Stimulated activated CD4-positive, alpha-beta T cell treated with anti-CD3 and anti-CD28 coated beads, Interleukin-2, amount 100 ng/mL, for 24 hours (primary cell): Measurements from ENCODE around the gene APC2.
A peak's percentile ranks its signal among the peaks of the same experiment; 100 is the strongest.

ENCODE experiments used
- DNase-seq, 2 donors: peaks; one replicate each; pipeline ENCODE4 v3.0.0-alpha.2; 2020

Gene APC2

DNA sequence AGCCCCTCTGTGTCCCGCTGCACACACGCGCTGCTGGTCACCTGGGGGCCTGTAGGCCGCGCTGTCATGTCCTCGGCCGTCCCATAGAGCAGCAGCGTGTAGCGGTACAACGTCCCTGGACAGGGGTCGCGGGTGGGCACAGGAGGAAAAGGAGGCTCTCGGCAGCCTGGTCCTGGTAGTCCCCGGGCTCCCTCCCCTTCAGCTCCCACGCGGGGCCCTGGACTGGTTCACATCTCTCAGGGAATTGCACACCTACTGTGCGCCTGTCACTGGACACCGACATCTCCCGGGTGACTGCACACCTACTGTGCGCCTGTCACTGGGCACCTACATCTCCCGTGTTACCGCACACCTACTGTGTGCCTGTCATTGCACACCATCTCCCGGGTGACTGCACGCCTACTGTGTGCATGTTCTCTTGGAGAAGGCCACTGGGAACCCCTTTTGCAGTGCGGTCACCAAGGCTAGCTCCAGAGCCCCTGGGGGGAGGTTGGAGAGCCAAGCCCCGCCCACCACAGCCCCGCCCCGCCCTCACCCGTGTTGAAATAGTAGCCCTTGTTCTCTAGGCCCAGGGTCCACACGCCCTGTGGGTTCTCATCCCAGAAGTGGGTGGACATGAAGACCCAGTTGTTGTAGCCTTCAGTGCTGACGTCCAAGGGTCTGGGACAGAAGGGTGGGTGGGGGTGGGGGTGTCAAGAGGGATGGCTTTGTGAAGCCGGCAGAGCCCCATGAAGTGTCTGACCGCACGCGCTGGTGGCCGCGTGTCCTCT, 32.6 kb downstream of the APC2 start:
- no peak for DNase-seq

DNA sequence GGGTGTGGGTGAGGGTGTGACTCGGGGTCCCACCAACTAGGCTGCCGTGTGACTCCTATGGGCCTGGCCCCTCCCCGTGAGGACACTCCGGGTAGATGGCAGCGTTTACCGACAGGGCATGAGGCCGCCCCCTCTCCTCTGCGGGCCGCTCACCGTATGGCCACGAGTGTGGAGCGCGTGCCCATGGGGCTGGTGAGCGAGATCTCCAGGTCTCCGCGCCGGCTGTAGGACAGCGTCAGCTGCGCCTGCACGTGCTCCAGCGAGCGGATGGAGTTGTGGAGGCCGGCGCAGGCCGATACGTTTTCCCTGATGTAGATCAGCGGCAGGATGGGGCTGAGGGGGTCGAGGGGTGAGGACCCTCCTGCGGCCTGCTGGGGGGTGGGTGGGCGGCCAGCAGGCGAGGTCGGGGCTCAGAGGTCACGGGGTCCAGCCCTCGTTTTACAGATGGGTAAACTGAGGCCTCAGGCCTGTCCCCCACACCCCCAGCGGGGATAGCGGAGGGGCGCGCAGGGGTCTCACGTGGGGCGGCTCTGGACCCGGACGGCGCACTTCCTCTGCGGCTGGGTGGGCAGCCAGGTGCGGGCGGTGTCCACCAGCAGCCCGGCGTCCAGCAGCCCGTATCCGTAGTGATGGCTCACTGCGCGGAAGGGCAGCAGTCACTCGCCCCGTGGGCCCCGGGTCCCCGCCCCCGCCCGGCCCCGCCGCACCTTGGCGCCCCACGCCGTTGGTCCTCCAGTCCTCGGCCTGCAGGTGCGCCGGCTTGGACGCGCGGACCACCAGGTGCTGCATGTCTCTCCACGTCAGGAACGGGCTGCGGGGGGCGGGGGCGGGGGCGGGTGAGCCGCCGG, 33.4 kb downstream of the APC2 start:
- DNase-seq = no peak

DNA sequence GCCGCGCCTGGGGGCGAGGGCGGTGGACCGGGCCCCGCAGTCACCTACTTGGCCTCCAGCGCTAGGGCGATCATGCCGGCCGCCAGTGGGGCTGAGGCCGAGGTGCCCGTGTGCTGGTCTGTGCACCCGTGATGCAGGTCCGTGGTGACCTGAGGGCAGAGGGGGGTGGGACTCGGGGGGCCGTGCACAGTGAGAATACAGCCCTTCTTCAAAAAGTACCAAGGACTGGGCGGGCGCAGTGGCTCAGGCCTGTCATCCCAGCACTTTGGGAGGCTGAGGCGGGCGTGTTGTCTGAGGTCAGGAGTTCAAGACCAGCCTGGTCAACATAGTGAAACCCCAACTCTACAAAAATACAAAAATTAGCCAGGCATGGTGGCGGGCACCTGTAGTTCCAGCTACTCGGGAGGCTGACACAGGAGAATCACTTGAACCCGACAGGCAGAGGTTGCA, 34.1 kb downstream of the APC2 start:
- no peak for DNase-seq

DNA sequence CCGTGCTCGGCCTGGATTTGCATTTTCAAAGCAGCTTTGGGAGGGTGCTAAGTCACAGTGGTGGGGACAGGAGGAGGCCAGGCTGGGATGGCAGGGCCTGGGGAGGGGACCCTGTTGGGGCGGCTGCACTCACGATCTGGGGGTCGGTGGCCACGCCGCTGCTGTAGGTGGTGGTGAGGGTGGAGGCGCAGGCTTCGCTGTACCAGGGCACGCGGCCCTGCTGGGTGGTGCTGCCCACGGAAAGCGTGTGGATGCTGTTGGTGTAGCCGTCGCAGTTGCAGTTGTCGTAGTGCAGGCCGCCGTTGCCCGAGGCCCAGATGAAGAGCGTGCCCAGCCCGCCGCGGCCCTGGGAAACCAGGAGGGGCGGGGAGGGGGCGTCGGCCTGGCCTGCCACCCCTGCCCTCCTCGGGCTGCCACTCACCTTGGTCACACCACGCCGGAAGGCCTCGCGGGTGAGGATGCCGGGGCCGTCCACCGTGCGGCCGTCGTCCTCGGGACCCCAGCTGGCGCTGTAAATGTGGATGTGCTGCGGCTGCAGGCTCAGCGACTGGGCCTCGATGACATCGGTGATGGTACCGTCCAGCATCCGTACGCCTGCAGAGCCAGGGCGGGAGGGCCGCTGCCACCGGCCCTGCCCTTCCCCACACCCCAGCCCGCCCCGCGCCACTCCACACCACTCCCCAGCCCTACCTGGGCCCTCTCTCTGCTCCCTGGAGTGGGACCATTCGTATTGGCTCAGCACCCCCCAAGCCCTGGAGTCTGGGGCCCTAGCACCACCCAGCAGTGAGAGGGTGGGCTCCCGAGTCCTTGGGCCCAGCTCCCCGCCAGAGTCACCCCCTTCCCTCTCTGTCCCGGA, 37.0 kb downstream of the APC2 start:
- no peak for DNase-seq

DNA sequence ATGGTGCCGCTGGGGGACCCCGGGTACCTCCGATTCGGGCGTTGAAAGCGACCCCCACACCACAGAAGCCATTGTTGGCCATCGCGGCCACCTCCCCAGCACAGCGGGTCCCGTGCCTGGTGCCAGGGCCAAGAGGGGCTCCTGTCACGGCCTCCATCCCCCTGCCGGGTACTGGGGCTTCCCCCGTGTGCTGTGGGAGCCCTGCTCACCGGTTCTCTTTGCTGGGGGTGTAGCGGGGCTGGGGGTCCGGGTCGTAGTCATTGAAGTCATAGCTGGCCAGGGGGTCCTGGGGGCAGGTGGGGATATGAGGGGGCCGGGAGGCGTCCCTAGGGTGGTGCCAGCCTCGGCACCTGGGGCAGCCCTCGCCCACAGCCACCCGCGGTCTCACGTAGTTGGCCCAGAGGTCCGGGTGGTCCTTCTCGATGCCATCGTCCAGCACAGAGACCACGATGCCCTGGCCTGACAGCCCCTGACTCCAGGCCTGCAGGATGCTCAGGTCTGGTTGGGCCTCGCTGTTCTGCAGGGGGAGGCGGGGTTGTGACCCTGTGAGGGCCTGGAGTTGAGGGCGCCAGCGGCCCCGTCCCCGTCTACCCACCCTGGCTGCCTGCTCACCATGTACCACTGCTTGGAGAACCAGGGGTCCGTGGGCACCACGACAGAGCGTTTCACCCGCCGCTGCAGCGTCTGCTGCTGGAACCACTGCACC, 37.8 kb downstream of the APC2 start:
- DNase-seq = no peak

DNA sequence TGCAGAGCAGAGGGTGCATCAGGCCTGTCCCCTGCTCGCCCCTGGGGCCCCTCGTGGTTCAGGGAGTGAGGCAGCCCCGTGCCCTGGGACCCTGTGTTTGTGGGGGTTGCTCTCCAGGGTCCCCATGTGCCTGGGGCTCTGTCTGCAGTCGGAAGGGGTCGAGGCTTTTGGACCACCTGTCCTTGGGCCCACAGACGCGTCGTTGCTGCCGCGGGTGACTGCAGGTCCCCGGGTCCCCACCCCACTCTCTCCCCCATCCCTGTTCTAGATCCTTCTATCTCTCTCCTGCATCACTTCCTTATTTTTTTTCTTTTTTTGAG, 38.3 kb downstream of the APC2 start:
- DNase-seq = no peak

DNA sequence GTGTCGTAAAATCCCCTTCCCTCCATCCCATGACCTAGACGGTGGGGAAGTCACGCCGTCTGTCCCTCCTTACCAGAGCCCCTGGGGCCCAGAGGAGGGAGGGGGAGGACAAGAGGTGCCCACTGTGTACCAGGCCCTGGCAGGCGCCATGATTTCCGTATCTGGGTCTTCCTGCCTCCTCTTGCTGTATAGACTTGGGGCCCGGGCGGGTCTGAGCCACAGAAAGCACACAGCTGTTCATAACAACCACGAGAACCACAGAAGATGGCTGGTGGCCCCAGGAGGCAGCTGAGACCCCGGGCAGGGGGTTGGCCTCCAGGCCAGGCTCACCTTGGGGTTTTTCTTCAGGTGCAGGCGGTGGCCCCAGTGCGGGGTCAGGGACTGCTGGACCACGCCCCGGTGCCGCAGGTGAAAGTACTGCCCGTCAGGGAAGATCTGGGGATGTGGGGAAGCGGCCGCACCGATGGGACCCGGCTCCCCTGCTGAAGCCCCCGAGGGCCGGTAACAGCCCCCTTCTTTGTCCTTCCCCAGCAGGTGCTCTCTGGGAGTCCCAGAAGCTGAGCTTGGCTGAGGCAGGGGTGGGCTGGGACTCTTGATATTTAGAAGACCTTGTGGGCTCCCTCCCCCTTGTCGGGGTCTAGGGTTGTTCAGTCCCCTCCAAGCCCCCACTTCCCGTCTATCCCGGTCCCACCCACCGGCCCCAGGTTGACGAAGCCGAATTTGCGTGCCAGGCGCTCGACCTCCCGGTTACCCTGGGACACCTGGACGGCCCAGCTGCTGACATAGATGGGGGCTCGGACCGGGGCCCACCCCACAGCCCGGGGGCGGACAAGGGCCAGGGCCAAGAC, 39.8 kb downstream of the APC2 start:
- DNase-seq = no peak

DNA sequence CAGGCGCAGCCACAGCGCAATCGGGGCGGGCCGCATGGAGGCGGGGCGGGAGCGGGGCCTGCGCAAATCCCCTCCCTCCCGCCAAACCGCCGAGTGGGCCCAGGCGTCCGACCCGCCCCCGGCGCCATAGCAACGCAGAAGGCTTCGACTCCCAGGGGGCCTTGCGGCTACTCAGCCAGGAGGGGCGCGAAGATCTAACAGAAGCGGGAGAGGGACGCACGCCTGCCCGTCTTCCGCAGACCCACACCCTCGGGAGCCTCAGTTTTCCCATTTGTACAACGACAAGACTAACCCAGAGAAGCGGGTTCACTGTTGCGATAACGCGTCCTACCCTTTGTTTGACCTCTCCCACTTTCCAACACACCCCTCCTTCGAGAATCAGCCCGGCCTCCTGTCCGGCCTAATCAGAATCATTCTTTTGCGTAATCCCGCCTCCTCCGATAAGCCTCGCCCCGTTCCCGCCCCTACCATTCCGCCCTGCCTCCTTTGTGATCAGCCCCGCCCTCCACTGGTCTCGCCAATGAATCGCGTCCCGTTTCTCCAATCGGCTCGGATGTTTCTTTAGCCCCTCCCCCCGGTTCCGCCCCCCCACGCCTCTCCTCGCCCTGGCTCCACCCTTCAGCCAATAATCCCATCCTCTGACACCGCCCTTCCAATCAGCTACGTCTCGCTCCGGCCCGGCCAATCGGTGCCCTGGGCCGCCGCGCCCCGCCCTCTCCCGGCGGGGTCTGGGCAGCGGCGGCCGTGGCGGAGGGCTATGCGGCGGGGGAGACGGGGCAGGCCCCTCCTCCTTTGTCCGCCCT, 40.6 kb downstream of the APC2 start, which contains the start of gene PCSK4:
PCSK4 (minus strand) TSS at position 40 of the 803 bp plus-strand sequence; CDS start at position 36, 4 bp downstream.
- DNase-seq = peak; percentile 97 to 98

DNA sequence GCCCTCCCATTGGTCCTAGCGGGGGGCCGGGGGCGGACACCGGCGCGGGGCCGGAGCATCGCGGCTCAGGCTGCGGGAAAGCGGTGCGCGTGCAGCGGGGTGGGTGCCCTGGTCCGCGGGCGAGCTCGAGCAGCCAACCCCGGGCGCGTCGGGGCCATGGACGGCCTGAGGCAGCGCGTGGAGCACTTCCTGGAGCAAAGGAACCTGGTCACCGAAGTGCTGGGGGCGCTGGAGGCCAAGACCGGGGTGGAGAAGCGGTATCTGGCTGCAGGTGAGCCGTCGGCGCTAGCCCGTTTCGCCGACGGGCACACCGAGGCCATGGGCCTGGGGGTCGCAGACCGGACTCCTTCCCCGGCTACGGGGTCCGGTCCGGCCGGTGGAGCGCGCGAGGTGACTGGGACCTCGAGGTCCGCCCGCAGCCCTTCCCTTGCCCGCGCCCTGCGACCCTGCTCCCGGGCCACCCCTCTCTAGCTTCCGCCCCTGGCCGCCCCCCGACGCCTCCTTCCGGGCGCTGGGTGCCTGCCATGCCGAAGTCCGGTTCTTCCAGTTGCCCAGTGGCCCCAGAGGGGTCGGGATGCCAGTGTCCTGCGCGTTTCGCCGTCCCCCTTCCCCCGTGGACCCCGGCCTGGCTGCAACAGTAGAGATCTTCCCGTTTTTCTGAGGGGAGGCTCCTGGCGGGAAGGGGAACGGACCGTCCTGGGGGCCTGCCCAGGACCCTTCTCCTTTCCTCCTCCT, 41.4 kb downstream of the APC2 start, which contains the start of gene REEP6:
REEP6 (plus strand) TSS at position 68 of the 735 bp plus-strand sequence; CDS start at position 157, 89 bp downstream.
- no peak for DNase-seq

DNA sequence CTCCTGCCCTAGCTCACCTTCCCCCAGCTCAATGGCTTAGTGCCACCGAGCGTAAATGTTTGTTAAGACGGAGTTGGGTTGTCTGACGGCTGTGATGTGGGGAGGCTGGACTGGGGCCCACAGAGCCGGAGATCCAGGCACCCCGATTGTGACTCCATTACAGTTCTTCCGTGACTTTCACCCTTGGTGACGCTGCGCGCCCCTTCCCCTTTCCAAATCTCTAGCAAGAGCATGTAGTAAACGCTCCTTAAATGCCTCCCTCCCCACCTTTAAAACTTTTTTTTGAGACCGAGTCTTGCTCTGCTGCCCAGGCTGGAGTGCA, 41.9 kb downstream of the APC2 start:
- no peak for DNase-seq

DNA sequence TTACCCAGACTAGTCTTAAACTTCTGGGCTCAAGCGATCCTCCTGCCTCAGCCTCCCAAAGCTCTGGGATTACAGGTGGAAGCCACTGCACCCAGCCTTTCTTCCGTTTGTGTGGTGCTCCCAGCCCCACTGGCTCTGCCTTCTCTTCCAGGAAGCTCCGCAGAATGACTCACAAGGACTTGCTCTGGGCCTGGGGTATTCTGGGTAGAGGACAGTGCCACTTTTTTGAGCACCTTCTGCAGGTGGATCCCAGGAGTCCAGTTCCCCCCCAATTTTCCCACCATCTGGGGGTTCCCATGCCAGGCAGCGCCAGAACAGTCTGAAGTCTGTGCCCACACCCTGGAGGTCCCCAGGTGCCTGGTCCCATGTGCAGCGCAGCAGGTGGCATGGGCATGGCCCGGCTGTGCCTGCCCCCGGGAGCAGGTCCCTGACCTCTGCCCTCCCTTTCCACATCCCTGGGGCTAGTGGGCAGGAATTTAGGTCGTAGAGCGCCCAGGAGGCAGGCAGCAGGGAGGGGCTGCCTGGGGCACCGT, 42.6 kb downstream of the APC2 start:
- DNase-seq = no peak

DNA sequence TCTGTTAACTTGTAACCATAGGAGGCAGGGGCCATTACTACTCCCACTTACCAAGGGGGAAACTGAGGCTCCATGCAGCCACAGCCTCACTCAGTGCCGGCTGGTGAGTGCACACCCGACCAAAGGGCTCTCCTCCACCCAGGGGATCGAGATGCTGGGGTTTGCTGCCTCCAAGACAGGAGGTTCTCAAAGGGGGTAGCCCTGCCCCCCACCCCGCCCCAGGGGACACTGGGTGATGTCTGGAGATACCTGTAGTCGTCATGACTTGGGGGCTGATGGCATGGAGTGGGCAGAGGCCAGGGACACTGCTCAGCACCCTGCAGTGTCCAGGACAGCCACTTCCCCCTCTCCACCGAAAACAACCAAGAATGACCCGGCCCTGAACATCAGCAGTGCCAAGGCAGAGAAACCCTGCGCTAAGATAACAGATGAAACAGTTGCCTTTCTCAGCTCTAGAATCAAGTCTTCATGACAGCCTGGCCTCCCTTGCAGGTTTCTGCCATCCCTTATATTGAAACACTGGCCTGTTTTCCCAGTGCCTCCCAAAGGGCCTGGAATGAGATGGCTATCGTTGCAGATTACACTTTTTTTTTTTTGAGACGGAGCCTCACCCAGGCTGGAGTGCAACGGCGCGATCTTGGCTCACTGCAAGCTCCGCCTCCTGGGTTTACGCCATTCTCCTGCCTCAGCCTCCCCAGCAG, 44.3 kb downstream of the APC2 start:
- no peak for DNase-seq

DNA sequence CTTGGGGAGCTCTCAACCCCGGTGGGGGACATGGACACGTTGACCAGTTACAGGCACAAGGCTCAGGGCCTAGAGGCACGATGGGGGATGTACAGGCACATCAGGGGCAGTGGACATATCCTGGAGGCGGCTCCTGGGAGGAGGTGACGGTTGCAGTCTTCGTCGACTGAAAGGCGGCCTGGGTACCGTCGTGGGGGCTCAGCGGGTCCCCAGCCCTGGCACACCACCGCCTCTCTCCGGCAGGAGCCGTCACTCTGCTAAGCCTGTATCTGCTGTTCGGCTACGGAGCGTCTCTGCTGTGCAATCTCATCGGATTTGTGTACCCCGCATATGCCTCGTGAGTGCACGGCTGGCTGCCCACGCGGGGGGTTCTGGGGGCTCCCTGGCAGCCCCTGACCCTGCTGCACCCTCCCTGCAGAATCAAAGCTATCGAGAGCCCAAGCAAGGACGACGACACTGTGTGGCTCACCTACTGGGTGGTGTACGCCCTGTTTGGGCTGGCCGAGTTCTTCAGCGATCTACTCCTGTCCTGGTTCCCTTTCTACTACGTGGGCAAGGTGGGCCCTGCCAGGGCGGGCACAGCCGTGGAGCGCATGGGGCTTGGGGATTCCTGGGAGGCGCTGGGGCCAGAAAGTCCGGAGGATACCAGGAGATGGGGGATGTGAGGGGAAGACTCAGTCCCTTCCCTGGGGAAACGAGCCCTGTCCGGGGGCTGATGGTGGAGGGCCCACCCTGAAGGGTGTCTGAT, 45.3 kb downstream of the APC2 start:
- no peak for DNase-seq

DNA sequence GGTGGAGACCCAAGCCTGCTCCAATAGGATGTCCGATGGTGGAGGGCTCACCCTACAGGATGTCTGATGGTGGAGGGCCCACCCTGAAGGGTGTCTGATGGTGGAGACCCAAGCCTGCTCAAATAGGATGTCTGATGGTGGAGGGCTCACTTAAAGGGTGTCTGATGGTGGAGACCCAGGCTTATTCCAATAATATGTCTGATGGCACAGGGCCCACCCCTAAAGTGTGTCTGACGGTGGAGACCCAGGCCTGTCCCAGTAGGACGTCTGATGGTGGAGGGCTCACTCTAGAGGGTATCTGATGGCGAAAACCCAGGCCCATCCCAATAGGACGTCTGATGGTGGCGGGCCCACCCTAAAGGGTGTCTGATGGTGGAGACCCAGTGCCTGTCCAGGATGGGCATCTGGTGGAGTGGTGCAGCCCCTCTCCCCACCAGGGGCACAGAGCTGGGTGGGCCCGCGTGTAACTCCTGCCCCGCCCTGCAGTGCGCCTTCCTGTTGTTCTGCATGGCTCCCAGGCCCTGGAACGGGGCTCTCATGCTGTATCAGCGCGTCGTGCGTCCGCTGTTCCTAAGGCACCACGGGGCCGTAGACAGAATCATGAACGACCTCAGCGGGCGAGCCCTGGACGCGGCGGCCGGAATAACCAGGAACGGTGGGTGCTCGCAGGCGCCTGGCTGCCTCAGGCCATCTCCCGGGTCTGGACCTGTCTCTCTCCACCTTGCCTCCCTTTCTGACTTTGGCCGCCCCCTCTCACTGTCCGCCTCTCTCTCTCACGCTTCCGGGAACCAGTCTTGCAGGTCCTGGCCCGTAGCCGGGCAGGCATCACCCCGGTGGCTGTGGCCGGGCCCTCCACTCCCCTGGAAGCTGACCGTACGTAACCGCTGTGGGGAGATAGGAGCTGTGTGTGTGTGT, 46.1 kb downstream of the APC2 start:
- no peak for DNase-seq

DNA sequence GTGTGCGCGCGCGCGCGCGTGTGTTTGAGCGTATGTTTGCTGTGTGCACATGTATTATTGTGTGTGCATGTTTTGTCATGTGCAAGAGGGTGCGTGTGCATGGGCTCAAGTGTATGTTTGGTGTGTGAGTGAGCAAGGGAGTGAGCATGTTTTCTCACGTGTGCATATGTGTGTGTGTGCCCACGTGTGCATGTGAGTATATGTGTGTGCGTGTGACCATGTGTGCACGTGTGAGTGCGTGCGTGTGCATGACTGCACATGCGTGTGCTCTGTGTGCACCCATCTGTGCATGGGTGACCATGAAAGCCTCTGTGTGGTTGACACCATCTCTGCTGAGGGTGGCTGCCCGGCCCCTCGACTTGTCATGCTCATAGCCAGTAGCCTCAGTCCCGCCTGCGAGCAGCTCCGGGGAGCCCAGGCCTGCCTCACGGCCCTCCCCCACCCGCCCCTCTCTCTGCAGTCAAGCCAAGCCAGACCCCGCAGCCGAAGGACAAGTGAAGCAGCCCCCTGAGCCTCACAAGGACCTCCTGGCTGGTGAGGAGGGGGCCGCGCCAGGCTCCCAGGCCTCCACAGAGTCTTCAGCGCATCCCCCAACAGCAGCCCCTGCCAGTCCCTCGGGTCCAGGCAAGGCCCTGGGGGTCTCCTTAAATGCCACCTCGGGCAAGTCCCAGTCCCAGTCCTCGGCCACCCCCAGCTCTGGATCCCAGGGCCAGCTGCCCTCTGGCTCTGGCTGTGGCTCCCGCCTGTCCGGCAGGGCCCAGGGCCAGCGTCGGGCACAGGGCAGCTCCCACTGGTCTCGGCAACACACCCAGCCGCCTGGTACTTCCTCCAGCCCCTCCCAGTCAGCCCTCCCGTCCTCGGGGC, 47.0 kb downstream of the APC2 start:
- DNase-seq = no peak

DNA sequence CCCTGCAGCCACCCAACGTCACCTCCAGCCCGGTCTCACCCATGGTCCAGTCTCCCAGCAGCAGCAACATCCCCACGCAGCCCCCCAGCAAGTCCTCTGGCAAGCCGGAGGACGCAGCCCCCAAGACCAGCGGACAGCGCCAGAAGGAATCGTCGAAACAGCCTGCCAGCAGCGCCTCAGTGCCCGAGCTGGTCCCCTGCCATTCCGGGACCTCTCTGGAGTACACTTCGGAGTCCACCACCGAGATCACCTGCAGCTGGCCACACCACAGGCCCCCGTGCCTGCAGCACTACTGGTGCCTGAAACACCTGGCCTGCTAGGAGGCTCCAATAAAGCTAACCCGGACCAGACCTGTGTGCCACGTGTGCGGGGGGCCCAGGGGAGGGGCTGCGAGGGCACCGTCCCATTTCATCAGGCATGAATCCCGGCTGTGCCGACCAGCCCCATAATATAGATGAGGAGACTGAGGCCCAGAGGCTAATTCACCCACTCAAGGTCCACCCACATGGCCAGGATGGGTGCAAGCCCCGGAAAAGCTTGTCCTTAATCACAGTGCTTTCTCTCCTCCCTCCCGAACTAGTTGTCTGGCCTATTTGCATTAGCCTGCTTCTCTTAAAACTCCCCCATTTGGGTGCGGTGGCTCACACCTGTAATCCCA, 47.8 kb downstream of the APC2 start:
- no peak for DNase-seq
